HG02763 (cell line): Measurements from ENCODE around the gene PIH1D1.

ENCODE experiments used
- ATAC-seq: cut with Tn5 transposase; IDR thresholded peaks from one replicate; pipeline ENCODE4 v1.9.1; 2021; ENCODE audit warnings: mild to moderate bottlenecking, moderate library complexity; ENCODE audit not compliant: unreplicated experiment

The PIH1D1 gene

DNA sequence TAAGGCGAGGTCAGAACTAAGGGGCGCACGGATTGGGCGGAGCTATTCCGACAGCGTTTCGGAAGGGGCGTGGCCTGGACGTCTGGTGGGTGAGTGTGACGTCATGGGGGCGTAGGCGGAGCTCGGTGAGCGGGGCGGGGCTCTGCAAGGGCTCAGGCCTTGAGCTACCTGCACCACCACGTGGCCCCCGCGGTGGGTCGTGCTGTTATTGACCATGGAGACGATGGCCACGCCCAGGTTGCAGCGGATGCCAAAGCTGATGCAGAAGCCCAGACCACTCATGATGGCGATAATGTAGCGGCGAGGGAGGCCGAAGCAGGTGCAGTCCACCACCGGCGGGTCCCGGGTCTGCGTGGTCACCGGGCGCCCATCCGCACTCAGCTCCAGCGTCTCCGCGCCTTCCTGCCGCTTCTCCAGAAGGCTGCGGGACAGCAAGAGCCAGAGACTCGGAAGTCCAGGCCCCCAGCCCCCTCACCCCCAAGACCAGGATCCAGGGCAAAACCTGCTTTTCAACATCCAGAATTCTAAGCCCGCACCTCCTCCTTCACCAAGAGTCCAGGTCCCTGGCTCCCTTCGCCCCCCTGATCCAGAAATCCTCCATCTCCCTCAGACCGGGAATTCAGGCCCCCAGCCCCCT is 15.1 kb downstream of the PIH1D1 start:
- ATAC-seq, result no peak

DNA sequence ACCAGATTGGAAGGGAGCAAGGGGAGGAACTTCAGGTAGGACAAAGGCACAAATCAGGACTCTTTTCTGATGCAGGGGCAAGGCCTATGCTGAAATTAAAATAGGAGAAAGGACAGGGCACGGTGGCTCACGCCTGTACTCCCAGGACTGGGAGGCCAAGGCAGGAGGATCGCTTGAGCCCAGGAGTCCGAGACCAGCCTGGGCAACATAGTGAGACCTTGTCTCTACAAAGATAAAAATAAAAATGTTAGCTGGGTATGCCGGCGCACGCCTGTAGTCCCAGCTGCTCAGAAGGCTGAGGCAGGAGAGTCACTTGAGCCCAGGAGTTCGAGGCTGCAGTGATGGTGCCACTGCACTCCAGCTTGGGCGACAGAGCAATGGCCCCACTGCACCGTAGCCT is 15.9 kb downstream of the PIH1D1 start:
- no peak for ATAC-seq

DNA sequence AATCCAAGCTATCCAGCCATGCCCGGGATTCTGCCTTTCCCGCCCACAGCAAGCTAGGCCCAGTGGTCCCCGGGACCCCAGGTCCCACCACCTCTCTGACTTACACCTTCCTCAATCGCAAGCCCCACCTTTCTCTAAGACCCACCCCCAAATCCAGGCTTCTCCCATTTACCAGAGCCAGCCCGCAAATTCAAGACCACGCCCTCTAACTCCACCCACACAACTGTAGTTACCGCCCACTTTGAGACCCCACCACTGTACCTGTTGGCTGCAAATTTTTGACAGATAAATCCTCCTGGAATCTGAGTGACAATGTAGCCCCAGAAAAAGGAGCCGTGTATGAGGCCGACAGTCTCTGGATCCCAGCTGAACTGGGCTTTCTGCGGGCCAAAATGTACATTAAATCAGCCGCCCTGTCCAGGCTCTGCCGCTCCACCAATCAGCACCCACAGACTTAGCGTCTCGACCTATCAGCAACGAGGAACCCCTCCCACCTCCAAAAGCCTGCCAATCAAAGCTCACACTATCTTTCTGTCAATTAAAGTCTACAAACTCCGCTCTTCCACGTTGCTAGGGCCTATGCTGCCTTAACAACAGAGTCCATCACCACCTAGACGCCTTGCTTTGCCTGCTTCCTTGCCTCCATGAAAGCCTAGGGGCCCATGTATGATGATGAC is 16.6 kb downstream of the PIH1D1 start:
- ATAC-seq, result no peak

DNA sequence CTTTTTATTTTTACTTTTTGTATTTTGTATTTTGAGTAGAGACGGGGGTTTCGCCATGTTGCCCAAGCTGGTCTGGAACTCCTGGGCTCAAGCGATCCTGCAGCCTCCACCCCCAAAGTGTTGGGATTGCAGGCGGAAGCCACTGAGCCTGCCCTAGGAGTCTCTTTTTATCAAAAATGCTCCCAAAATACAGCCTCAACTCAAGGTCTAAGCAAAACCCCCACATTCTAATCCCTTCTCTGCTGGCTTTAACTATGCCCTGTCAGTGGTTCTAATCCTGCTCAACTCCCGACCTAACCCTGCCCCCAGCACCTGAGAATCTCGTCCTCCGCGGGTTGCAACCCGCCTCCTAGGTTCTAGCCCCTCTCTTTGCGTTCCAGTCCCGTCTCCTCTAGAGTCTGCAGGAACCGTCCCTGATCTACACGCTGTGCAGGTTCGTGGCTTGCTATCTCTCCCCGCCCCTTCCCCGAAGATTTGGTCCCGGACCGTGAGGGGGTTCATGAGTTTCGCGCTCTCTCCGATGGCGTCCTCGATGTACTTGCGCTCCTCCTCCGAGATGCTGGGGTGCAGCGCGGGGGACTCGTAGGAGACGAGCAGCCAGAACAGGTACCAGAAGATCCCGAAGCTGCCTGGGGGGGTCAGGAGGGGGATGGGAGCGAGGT is 18.2 kb downstream of the PIH1D1 start:
- ATAC-seq, result no peak

- no peak for ATAC-seq
These were observed 19.2 kb downstream of the PIH1D1 start for GRCh38 chr19:49432141-49433073.

GRCh38 chr19:49431330-49431749 is 20.3 kb downstream of the PIH1D1 start:
- no peak for ATAC-seq

GRCh38 chr19:49430678-49431329 is 20.8 kb downstream of the PIH1D1 start:
- no peak for ATAC-seq

DNA sequence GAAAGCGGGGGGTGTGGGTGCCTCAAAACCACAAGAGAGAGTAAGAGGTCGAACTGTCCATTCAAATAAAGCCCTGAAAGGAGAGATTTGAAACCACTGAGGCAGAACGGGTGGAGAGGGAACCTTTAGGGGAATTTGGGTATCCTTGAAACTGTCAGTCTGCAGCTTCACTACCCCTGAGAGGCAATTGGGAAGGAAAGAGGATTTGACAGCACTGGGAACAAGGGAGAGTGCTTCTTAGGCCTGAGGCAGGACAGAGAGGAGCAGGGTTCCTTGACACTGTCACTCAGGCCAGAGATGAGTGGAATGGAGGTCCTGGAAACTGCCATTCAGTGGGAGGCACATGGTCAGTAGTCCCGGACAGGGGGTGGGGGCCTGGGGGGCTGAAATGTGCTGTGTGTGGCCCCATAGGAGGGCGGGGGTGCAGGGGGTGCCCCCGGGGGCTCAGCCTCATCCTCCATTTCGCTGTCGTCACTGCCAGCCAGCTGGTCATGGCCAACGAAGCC is 21.4 kb downstream of the PIH1D1 start:
- no peak for ATAC-seq

- ATAC-seq, result no peak
These were observed 22.8 kb downstream of the PIH1D1 start for GRCh38 chr19:49428547-49429451.

DNA sequence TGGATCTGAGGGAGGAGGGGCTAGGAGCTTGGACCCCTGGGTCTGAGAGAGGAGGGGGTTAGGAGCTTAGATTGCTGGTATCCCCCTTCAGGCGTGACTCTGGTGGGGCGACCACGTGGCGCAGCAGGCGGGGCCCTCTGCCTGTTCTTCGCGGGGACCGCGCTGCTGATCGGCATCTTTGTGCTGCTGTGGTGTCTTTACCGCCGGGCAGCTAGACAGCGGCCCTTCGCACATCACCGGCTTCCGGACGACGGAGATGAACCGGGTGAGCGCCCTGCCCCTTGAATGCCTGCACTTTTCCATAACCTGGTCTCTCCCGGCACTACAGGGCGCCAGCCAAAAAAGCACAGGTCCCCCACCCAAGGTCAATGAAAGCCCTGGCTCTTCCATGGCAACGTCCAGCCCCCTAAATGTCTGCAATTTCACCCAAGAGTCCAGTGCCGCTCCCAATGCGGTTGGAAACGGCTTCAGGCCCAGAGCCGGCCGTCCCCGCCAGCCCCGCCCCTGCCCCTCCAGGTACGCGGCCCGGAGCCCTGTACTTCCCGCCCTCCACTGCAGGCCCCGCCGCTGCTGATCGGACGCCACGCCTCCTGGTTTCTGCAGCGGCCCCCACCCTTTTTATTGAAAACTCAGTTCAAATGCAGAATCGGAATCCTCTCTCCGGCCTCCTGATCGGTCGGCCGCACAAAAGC is 23.6 kb downstream of the PIH1D1 start:
- ATAC-seq, result no peak

DNA sequence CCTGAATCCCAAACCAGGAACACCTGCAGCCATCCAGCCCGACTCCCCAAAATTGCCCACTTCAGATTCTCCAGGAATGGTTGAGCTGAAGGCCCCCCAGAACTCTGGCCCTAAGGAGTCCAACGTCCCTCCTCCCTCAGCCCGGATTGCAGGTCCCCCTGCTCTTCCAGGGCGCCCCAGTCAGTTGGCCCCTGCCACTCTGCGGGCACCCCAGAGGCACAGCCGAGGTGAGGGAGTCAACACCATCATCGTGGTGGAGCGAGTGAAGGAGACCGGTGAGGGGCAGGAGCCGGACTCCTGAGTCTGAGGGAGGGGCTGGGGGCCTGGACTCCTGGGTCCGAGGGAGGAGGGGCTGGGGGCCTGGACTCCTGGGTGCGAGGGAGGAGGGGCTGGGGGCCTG is 24.3 kb downstream of the PIH1D1 start:
- ATAC-seq, result no peak

GRCh38 chr19:49425922-49426592 is 25.6 kb downstream of the PIH1D1 start:
- no peak for ATAC-seq

DNA sequence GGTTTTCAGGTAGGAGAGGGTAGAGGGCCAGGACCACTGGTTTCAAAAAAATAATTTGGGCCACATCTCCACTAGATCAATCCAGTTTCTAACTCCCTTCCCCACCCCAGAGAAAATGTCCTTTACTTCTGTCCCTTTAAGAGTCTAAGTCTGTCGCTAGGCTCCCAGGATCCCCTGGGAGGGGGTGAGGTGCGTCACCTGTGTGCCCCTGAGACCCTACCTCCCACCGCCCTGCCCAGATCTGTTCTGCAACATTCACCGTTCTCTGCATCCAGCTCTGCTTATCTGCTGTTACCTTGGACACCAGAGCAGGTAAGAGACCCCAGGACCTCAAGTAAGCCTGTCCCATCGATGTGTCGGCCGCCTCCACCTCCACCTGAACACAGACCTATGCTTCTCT is 26.4 kb downstream of the PIH1D1 start, which contains the start of gene GFY:
GFY (plus strand) TSS at position 211 of the 400 bp plus-strand sequence. CDS start 1,043 bp downstream, outside the sequence.
- no peak for ATAC-seq

GRCh38 chr19:49423985-49424303 is 27.7 kb downstream of the PIH1D1 start:
- no peak for ATAC-seq

- no peak for ATAC-seq
These were observed 28.3 kb downstream of the PIH1D1 start, which contains the start of gene PTH2 for GRCh38 chr19:49423071-49423984. Gene PTH2 (minus strand): TSS chr19:49423441. CDS start chr19:49423339, 102 bp downstream.

- no peak for ATAC-seq
These were observed 29.1 kb downstream of the PIH1D1 start for GRCh38 chr19:49422407-49423070.

GRCh38 chr19:49421878-49422202 is 29.8 kb downstream of the PIH1D1 start:
- ATAC-seq, result no peak
